DMS79 treated with DMSO at 0.1 percent for 48 hours (cell line): ENCODE measurements around the gene CFDP1.
"Not testable (repeated sequence)": the region's sequence is repeated elsewhere in the genome, so short reads cannot be mapped to it uniquely, and the experiment has no call there.

Source experiments
- DNase-seq: peaks from one replicate; lab custom pipeline; 2025; lab: John Stamatoyannopoulos, UW

Gene CFDP1

GRCh38 chr16:75293173-75293572 lies 140.1 kb downstream of the CFDP1 start:
- no peak for DNase-seq

GRCh38 chr16:75292691-75293090 lies 140.6 kb downstream of the CFDP1 start:
- DNase-seq, result no peak

- no peak for DNase-seq
These were observed 144.1 kb downstream of the CFDP1 start for GRCh38 chr16:75289189-75289588.

- no peak for DNase-seq
These were observed 144.6 kb downstream of the CFDP1 start for GRCh38 chr16:75288596-75289120.

GRCh38 chr16:75288181-75288580 lies 145.1 kb downstream of the CFDP1 start:
- DNase-seq, result no peak

- DNase-seq, result peak; percentile 27
These were observed 145.6 kb downstream of the CFDP1 start for GRCh38 chr16:75287708-75288107.

- no peak for DNase-seq
These were observed 146.9 kb downstream of the CFDP1 start for GRCh38 chr16:75286389-75286788.

GRCh38 chr16:75282466-75283281 lies 150.6 kb downstream of the CFDP1 start:
- DNase-seq, result peak; percentile 62

GRCh38 chr16:75281826-75282225 lies 151.5 kb downstream of the CFDP1 start:
- no peak for DNase-seq

- DNase-seq, result not testable (repeated sequence)
These were observed 152.3 kb downstream of the CFDP1 start for GRCh38 chr16:75281009-75281408.

GRCh38 chr16:75280331-75280804 lies 152.9 kb downstream of the CFDP1 start:
- DNase-seq, result no peak

GRCh38 chr16:75279305-75279704 lies 154.0 kb downstream of the CFDP1 start:
- no peak for DNase-seq

GRCh38 chr16:75273054-75273925 lies 160.0 kb downstream of the CFDP1 start:
- no peak for DNase-seq

GRCh38 chr16:75272629-75273028 lies 160.7 kb downstream of the CFDP1 start:
- not testable (repeated sequence) for DNase-seq

GRCh38 chr16:75272097-75272551 lies 161.2 kb downstream of the CFDP1 start:
- no peak for DNase-seq

- no peak for DNase-seq
These were observed 161.7 kb downstream of the CFDP1 start for GRCh38 chr16:75271441-75272096.

- not testable (repeated sequence) for DNase-seq
These were observed 163.9 kb downstream of the CFDP1 start for GRCh38 chr16:75269358-75269757.

- DNase-seq, result peak; percentile 68
These were observed 165.6 kb downstream of the CFDP1 start for GRCh38 chr16:75267631-75268264.

- DNase-seq, result peak; percentile 31
These were observed 166.3 kb downstream of the CFDP1 start for GRCh38 chr16:75266738-75267630.
